Hematopoietic multipotent progenitor cell treated with erythropoietin and hydrocortisone succinate and interleukin-3 and kit ligand, for 15 days (in vitro differentiated cells): ENCODE measurements around the gene PSD.
"Not testable (repeated sequence)": the region's sequence is repeated elsewhere in the genome, so short reads cannot be mapped to it uniquely, and the experiment has no call there.

Experiments
- DNase-seq: peaks from one replicate; pipeline ENCODE4 v3.0.0-alpha.2; 2015; ENCODE audit warnings: low spot score

PSD gene

GRCh38 chr10:102418622-102419268 is at the start of gene PSD:
PSD (minus strand) TSS chr10:102418785; CDS start chr10:102417038, 1,747 bp downstream.
- DNase-seq, result no peak

DNA sequence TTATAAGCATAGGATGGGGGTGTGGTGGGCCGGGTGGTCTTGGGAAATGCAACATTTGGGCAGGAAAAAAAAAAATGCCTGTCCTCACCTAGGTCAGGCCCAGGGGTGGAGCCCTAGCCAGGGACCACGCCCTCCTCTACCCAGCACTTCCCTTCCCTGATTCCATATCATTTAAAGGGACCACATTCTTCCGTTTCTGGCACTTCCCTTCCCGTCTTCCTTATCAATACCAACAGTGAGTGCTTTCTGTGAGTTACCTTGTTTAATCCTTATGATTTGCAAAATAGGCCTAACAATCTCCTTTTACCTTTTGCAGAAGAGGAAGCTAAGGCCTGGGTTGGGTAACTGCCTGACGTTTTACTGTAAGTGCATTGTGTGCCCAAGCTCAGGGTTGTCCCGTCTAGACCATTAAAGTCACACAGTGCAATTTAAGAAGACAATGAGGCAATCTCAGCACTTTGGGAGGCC is 49.4 kb upstream of the PSD start:
- DNase-seq, result no peak

GRCh38 chr10:102467318-102467717 is 48.7 kb upstream of the PSD start:
- no peak for DNase-seq

DNA sequence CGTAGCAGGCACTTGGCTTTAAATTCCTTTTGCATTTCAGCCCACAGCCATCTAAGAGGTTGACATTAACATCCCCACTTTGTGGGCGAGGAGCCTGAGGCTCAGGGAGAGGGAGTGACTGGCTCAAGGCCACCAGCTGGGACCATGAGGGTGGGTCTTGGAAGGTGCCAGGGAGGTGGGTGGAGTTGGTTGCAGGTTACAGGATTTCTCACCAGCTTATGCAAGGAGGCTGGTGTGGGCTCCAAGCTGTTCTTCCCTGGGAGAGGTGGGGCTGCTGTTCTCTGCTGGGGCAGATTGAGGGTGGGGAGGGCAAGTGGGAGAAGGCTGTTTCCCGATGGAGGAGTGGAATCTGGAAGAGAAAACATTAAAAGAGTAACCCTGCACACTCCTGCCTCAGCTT is 46.9 kb upstream of the PSD start:
- DNase-seq, result no peak

DNA sequence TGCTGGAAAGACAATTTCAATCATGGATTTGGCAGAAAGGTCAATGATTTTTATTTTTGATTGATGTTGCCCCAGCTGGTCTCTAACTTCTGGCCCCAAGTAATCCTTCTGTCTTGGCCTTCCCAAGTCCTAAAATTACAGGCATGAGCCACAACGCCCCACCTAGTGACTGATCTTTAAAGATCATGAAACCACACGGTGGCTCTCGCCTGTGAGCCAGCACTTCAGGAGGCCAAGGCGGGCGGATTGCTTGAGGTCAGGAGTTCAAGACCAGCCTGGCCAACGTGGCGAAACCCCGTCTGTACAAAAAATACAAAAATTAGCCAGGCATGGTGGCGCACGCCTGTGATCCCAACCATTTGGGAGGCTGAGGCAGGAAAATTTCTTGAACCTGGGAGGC is 45.4 kb upstream of the PSD start:
- DNase-seq, result no peak

- no peak for DNase-seq
Observed at GRCh38 chr10:102462512-102463054, 44.0 kb upstream of the PSD start.

GRCh38 chr10:102461187-102462054 is 42.8 kb upstream of the PSD start:
- DNase-seq, result peak; percentile 91

DNA sequence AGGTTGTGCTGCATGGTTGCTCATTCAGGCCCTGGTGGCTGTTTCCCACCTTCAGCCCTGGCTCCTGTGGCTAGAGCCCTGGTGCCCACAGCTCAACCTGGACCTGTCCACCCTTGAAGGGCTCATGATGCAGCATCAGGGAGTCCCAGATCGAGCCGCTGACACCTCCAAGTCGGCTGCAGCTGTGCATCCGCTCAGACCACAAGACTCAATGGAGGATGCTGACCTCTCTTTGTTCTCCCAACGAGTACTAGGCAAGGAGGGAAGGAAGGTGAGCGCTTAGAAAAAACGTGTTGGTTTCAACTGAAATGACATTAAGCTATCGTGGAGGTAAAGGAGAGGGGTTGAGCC is 42.2 kb upstream of the PSD start:
- DNase-seq, result no peak

DNA sequence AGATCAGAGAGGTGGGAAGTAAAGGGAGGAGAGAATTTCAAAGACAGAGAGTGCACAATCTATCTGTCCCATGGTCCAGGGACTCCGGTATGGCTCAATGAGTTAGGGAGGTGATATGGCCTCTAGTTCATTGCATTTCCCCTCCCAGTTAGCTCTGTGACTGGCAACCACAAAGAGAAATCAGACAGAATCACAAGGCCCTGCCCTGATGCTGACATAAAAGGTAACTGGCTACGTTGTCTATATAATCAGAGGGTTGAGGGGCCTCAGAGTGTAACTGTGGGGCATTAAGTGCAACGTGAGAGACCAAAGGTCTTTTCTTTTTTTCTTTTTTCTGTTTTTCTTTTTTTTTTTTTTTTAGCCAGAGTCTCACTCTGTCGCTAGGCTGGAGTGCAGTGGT is 40.1 kb upstream of the PSD start:
- DNase-seq, result no peak

GRCh38 chr10:102457591-102458150 is 39.1 kb upstream of the PSD start:
- DNase-seq, result no peak

DNA sequence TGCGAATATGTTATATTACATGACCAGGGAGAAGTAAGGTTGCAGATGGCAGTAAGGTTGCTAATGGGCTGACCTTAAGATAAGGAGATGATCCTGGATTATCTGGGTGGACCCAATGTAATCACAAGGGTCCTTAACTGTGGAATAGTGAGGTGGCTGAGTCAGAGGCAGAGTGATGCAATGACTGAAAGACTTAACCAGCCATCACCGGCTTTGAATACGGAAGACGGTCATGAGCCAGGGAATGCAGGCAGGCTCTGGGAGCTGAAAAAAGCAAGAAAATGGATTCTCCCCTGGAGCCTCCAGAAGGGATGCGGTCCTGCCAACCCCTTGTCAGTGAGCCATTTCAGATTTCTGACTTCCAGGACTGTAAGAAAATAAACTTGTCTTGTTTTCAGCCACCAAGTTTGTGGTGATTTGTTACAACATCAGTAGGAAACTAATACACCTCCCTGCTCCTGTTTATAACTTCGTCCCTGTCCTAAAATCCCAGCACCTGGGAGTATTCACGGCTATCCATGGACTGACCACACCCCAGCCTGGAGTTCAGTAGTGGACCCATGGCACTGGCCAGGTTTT is 37.4 kb upstream of the PSD start:
- DNase-seq, result no peak

DNA sequence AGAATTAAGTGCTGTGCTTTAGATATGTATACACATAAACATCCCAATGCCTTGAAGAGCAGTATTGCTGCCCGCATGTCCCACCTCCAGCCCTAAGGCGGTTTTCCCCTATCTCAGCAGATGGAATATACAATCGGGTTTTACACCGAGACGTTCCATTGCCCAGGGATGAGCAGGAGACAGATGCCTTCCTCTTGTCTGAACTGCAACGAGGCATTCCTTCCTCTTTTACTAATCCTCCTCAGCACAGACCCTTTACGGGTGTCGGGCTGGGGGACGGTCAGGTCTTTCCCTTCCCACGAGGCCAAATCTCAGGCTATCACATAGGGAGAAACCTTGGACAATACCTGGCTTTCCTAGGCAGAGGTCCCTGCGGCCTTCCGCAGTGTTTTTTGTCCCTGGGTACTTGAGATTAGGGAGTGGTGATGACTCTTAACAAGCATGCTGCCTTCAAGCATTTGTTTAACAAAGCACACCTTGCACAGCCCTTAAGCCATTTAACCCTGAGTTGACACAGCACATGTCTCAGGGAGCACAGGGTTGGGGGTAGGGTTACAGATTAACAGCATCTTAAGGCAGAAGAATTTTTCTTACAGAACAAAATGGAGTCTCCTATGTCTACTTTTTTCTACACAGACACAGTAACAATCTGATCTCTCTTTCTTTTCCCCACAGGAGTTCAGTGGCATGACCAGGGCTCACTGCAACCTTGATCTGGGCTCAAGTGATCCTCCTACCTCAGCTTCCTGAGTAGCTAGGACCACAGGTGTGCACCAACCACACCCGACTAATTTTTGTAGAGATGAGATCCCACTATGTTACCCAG is 36.3 kb upstream of the PSD start:
- DNase-seq, result not testable (repeated sequence)

DNA sequence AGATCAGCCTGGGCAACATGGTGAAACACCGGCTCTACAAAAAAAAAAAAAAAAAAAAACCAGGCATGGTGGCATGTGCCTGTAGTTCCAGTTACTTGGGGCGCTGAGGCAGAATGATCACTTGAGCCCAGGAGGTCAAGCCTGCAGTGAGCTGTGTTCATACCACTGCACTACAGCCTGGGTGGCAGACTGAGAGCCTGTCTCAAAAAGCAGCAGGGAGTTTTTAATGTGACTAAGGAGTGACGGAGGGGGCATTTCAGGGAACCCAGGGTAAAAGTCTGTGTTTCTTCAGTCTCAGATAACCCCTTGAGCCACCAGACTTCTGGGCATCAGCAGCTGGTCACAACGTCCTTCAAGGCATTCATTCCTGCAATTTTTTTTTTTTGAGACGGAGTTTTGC is 34.9 kb upstream of the PSD start:
- DNase-seq, result no peak

DNA sequence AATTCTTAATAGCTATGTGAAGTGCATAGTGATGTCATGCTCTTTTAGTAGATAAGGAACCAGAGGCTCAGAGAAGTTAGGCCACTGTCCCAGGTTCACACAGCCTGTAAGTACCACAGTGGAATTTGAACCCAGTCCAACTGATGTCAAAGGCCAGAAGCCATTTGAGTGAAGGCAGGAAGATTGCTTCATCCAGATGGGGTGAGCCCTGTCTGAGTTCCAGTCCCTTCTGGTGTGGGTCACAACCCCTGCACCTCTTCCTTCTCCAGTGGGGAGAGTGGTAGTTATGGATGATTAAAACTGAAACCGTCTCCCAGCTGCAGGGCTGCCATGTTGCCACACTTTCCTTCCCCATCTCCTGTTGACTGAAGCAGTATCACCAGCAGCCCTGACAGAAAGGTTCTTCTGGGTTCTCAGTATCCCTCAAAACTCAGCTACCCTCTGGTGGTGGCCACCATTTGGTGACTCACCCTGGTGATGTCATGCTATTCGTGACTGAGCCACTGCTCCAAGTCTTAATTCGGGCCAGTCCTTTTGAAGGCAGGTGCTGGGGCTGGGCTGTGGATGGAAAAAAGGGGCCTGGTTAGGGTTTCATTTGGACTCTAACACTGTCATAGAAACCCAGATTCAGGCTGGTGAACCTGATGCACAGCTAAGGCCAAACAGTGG is 34.2 kb upstream of the PSD start:
- DNase-seq, result peak; percentile 34

- no peak for DNase-seq
Observed at GRCh38 chr10:102451105-102451969, 32.8 kb upstream of the PSD start, which contains the start of gene C10orf95. C10orf95 (minus strand) TSS chr10:102451543; CDS start chr10:102451093, 450 bp downstream.

DNA sequence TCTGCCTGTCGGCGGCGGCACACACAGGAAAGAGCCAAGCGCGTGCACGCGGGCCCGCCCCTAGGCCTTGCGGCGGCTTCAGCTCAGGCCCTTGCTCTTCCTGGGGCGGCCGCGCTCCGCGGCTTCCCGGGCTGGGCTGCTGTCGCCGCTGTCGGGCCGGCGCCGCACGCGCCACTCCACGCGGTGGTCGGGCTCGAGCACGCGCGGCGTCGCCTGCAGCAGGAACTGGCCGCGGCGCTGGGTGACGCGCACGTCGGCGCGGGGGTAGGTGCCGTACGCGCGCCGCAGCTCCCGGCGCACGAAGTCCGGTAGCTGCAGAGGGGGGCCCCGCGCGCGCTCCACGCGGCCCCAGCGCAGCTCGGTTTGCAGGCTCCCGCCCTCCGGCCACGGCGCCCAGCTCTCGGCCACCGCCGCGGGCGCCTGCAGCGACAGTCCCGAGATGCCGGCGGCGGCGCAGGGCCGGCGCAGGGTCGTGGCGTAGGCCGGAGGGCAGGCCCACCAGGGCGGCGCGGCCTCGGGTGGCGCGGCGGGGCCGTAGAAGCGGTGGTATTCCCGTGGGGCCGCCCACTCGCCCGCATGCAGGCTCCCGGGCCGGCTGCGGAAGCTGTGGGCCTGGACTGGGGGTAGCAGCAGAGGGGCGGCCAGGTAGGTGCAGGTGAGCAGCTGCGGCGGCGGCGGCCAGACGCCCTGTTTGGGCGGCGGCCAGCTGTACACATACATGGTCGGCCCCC is 32.0 kb upstream of the PSD start:
- DNase-seq, result peak; percentile 76

DNA sequence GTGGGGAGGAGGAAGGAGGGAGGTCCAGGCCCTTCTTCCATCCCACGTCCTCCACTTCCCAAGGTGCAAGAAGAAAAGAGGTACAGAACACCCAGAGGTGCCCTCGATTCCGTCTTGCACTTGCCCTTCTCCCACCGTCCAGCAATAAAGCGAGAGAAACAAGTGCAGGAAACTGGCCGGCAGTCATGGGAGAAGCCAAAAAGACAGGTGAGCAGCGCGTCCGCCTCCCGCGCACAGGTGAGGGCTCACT is 31.5 kb upstream of the PSD start:
- DNase-seq, result no peak

DNA sequence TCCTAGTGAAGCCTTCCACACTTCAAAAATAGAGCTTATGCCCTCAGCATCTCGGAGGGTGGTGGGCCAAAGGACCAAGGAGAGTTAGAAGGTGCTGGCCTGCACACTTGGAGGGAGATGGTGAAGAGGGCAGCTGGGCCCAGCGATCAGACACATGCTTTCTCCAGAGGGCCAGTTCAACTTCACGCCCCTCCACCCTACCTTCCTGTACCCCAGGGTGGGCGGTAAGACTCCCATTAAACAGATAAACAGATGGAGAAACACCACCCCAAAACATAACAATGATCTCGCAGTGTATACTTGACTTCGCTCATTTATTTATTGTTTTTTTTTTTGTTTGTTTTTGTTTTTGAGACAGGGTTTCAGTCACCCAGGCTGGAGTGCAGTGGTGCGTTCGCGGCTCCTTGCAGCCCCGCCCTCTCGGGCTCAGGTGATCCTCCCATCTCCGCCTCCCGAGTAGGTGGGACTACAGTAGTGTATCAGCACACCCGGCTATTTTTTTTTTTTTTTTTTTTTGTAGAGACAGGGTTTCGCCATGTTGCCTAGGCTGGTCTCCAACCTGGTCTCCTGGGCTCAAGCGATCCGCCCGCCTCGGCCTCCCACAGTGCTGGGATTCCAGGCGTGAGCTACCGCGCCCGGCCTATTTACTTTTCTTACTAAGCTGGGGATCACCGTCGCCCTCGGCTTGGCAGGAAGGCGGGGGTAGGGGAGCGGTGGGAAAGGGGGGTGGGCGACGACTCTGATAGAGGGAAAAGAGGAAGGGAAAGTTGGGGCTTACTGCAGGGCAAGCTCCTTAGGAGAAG is 30.9 kb upstream of the PSD start:
- DNase-seq, result peak; percentile 82

- DNase-seq, result no peak
Observed at GRCh38 chr10:102444851-102445250, 26.3 kb upstream of the PSD start.
